Prostate gland (tissue), 2 donors: ENCODE results near the gene STRAP.

Experiments
- POLR2A ChIP-seq: fragments of 450-650 bp; IDR thresholded peaks from one replicate; pipeline ENCODE4 v1.6.1; 2016; ENCODE audit warnings: antibody characterized with exemption, mild to moderate bottlenecking
- POLR2AphosphoS5 ChIP-seq: sonication (generic); formaldehyde crosslinking; IDR thresholded peaks from one replicate; pipeline ENCODE4 v1.6.1; 2017; ENCODE audit warnings: antibody characterized with exemption
- TF ChIP-seq, protein P1 (sequence below), 4 experiments: fragments of 200-600 bp in 2 of 4; fragments of 450-650 bp in 2 of 4; sonication (generic) in 2 of 4; IDR thresholded peaks; 1 replicate in 3 of 4; 2 replicates in 1 of 4; pipeline ENCODE4 v1.5.1; 2016 to 2019; ENCODE audit warnings: antibody characterized with exemption in 4 of 4, mild to moderate bottlenecking in 2 of 4, moderate library complexity in 2 of 4

DNA sequence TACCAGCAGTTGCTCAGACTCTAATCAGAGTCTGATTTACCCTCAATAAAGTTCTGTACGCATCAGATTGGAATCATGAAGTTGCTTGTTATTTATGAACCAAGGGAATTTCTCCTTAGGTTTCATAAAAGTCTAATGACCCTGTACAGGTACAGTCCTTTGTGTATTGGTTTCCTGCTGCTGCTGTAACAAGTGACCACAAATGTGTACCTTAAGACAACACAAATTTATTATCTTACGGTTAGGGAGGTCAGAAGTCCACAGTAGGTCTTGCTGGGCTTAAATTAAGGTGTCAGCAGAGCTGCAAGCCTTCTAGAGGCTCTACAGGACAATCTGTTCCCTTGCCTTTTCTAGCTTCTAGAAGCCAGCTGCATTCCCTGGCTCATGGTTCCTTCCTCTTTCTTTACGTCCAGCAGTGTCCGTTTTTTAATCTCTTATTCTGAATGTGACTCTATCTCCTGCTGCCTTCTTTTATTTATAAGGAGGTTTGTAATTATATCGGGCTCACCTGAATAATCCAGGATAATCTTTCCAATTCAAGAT, 22.3 kb downstream of the STRAP start:
- TF ChIP-seq, protein P1, sequence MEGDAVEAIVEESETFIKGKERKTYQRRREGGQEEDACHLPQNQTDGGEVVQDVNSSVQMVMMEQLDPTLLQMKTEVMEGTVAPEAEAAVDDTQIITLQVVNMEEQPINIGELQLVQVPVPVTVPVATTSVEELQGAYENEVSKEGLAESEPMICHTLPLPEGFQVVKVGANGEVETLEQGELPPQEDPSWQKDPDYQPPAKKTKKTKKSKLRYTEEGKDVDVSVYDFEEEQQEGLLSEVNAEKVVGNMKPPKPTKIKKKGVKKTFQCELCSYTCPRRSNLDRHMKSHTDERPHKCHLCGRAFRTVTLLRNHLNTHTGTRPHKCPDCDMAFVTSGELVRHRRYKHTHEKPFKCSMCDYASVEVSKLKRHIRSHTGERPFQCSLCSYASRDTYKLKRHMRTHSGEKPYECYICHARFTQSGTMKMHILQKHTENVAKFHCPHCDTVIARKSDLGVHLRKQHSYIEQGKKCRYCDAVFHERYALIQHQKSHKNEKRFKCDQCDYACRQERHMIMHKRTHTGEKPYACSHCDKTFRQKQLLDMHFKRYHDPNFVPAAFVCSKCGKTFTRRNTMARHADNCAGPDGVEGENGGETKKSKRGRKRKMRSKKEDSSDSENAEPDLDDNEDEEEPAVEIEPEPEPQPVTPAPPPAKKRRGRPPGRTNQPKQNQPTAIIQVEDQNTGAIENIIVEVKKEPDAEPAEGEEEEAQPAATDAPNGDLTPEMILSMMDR (IDR thresholded peaks at IDR 0.05) = no peak
- TF ChIP-seq POLR2A (no peak), POLR2AphosphoS5 (no peak)
